CD8-positive, alpha-beta memory T cell (primary cell): Measurements from ENCODE around the gene TSEN54. TPM values are rescaled to one million over a fixed set of nuclear protein-coding genes. Genes with fewer than 3 reads are reported as not detected.

Experiments used
- CTCF ChIA-PET: fragments of 350-600 bp; sonication (Branson Sonifier 250); formaldehyde crosslinking; loops from one replicate; lab custom pipeline; 2021; ENCODE audit warnings: antibody characterized with exemption; lab: Charles Lee
- POLR2A ChIA-PET: fragments of 350-600 bp; sonication (Branson Sonifier 250); formaldehyde crosslinking; loops from one replicate; lab custom pipeline; 2021; ENCODE audit warnings: antibody characterized with exemption; lab: Charles Lee
- DNase-seq, 5 donors: peaks; one replicate each; pipeline versions ENCODE4 v3.0.0 to v3.0.0-alpha.2; 2020 to 2022; ENCODE audit warnings: mixed read lengths in 1 of 5
- H3K27ac ChIP-seq: one replicate; pipeline ENCODE4 v1.7.0; 2013; ENCODE audit warnings: low read depth, mild to moderate bottlenecking, low read length, moderate library complexity
- H3K27me3 ChIP-seq: 2 replicates; pipeline ENCODE4 v1.7.0; 2013; ENCODE audit warnings: low read length, mild to moderate bottlenecking; ENCODE audit not compliant: insufficient read depth, poor library complexity, severe bottlenecking
- H3K36me3 ChIP-seq: 2 replicates; pipeline ENCODE4 v1.7.0; 2013; ENCODE audit warnings: mild to moderate bottlenecking, low read length, moderate library complexity; ENCODE audit not compliant: insufficient read depth
- H3K4me1 ChIP-seq: 2 replicates; pipeline ENCODE4 v1.7.0; 2013; ENCODE audit warnings: mild to moderate bottlenecking, low read length, moderate library complexity; ENCODE audit not compliant: insufficient read depth
- H3K4me3 ChIP-seq: 2 replicates; pipeline ENCODE4 v1.7.0; 2013; ENCODE audit warnings: mild to moderate bottlenecking, low read length
- H3K9me3 ChIP-seq: 2 replicates; pipeline ENCODE4 v1.7.0; 2013; ENCODE audit warnings: mild to moderate bottlenecking, low read length
- H3K27ac Mint-ChIP-seq, 8 donors: one replicate each; pipeline ENCODE4 v1.8.0; 2020 to 2021; ENCODE audit warnings: mixed read lengths in 8 of 8, mild to moderate bottlenecking in 6 of 8, inconsistent platforms in 3 of 8, moderate library complexity in 3 of 8
- H3K27me3 Mint-ChIP-seq, 2 donors: one replicate each; pipeline ENCODE4 v1.8.0; 2020 to 2021; ENCODE audit warnings: mixed read lengths in 2 of 2, mild to moderate bottlenecking in 1 of 2, moderate library complexity in 1 of 2
- H3K36me3 Mint-ChIP-seq, 3 donors: one replicate each; pipeline ENCODE4 v1.8.0; 2020 to 2021; ENCODE audit warnings: mixed read lengths in 3 of 3, inconsistent platforms in 1 of 3, mild to moderate bottlenecking in 1 of 3
- H3K4me1 Mint-ChIP-seq, 3 donors: one replicate each; pipeline ENCODE4 v1.8.0; 2020 to 2021; ENCODE audit warnings: mixed read lengths in 3 of 3, inconsistent platforms in 1 of 3, mild to moderate bottlenecking in 1 of 3
- H3K4me3 Mint-ChIP-seq, 7 donors: one replicate each; pipeline ENCODE4 v1.8.0; 2020 to 2021; ENCODE audit warnings: mixed read lengths in 7 of 7, mild to moderate bottlenecking in 6 of 7, moderate library complexity in 4 of 7, inconsistent platforms in 2 of 7
- H3K9me3 Mint-ChIP-seq, 5 donors: one replicate each; pipeline ENCODE4 v1.8.0; 2020 to 2022; ENCODE audit warnings: mixed read lengths in 5 of 5, mild to moderate bottlenecking in 3 of 5, moderate library complexity in 2 of 5, inconsistent platforms in 1 of 5
- polyA plus RNA-seq: library from polyadenylated mRNA; unstranded; fragments of 300-500 nt; fragmentation: Illumina TruSeq; gene quantifications from one replicate; pipeline ENCODE4 v1.2.3, GENCODE V29; 2021
- total RNA-seq, 2 experiments: library from RNA; stranded (reverse); gene quantifications; one replicate each; pipeline ENCODE4 v1.2.3, GENCODE V29; 2021

The TSEN54 gene
- total and polyA plus RNA-seq, 3 experiments from 2014 or later, result 49.7 to 152 (median 56.9) TPM

DNA sequence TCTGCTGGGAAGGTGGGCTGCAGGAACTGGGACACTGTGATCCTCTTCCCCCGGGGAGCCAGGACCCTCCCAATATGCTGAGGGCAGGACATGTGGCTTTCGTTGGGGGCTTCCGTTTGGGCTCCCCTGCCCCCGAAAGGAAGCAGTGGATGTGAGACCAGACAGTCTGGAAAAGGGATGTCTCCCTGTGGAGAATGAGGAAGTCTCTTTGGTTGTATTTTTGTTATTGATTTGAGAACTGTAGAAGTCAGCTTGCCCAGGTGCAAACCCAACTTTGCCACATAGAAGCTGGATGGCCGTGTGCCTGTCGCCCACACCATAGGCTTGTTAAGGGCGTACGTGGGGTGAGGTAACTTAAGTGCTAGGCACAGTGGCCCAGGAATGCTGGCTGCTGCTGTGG lies 27.9 kb downstream of the TSEN54 start:
- Mint-ChIP-seq H3K36me3 (peaks cover 0 to 40% (median 9%) of the 10 kb centered on the region in 3 donors), H3K4me1 (peaks cover 0 to 6% (median 5%) of the 10 kb centered on the region in 3 donors), H3K4me3 (no peak overlapping the region), H3K27ac (no peak overlapping the region), H3K27me3 (peaks cover 0 to 2% of the 10 kb centered on the region in 2 donors), H3K9me3 (no peaks in the 10 kb centered on the region)
- Histone ChIP-seq H3K27me3 (no peaks in the 10 kb centered on the region), H3K36me3 (no peaks in the 10 kb centered on the region), H3K27ac (no peak overlapping the region), H3K4me1 (no peaks in the 10 kb centered on the region), H3K9me3 (no peaks in the 10 kb centered on the region), H3K4me3 (no peak overlapping the region)
- DNase-seq, result no peak
- POLR2A ChIA-PET, result no interaction called here
- CTCF ChIA-PET, result interaction anchor here (1.3 kb wide), 1 partner anchor 57 kb away, joined by 3 read pairs; no protein-coding TSS in a partner anchor

DNA sequence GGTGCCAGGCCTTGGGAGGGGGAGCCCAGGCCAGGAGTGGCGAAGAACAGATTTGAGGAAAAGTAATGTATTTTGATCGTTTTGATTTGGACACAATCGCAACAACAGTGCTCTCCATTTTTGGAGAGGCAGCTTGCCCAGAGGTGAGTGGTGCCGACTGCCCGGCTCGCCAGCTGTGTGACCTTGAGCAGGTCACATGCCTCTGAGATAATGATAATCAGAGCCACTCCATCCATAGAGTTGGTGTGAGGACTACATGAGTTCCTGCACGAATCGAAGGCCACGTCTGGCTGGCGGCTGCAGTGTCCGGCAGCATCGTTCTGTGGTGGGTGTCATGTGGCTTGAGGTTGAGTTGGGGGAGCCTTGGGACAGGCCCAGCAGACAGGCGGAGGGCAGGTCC lies 29.9 kb downstream of the TSEN54 start:
- Mint-ChIP-seq H3K4me3 (no peak overlapping the region), H3K4me1 (no peaks in the 10 kb centered on the region), H3K9me3 (no peaks in the 10 kb centered on the region), H3K27ac (peak overlapping the region in 1 of 8 donors; percentile 33), H3K27me3 (peaks cover 0 to 2% of the 10 kb centered on the region in 2 donors), H3K36me3 (peaks cover 0 to 37% (median 9%) of the 10 kb centered on the region in 3 donors)
- POLR2A ChIA-PET, result no interaction called here
- Histone ChIP-seq H3K36me3 (no peaks in the 10 kb centered on the region), H3K9me3 (no peaks in the 10 kb centered on the region), H3K27ac (no peak overlapping the region), H3K4me1 (no peaks in the 10 kb centered on the region), H3K27me3 (no peaks in the 10 kb centered on the region), H3K4me3 (no peak overlapping the region)
- CTCF ChIA-PET, result no interaction called here
- no peak for DNase-seq

DNA sequence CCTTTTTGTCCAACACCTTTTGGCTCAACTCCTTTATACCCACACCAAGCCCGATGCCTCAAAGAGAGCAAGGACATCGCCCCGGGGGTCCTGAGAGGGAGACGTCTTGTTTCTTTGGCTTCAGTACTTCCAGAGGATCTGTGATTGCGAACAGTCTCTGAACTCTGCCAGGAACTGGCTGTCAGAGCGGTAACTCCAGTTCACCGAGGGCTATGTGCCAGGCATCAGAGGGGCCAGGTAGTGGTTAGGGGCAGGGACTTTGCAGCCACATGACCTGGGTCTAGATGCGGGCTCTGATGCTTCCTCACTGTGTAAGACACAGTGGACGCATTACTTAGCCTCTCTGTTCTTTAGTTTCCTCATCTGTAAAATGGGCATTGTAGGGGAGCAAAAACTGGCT lies 30.8 kb downstream of the TSEN54 start:
- peaks cover 0 to 34% (median 5%) of the 10 kb centered on the region in 3 donors for H3K36me3 Mint-ChIP-seq
- H3K4me1 Mint-ChIP-seq, result no peaks in the 10 kb centered on the region
- ChIA-PET POLR2A (no interaction called here), CTCF (no interaction called here)
- Histone ChIP-seq H3K36me3 (no peaks in the 10 kb centered on the region), H3K4me1 (no peaks in the 10 kb centered on the region), H3K9me3 (no peaks in the 10 kb centered on the region), H3K27me3 (no peaks in the 10 kb centered on the region), H3K4me3 (no peak overlapping the region), H3K27ac (no peak overlapping the region)
- no peak overlapping the region for H3K27ac Mint-ChIP-seq
- H3K27me3 Mint-ChIP-seq, result peaks cover 0 to 1% of the 10 kb centered on the region in 2 donors
- no peaks in the 10 kb centered on the region for H3K9me3 Mint-ChIP-seq
- H3K4me3 Mint-ChIP-seq, result no peak overlapping the region
- no peak for DNase-seq

DNA sequence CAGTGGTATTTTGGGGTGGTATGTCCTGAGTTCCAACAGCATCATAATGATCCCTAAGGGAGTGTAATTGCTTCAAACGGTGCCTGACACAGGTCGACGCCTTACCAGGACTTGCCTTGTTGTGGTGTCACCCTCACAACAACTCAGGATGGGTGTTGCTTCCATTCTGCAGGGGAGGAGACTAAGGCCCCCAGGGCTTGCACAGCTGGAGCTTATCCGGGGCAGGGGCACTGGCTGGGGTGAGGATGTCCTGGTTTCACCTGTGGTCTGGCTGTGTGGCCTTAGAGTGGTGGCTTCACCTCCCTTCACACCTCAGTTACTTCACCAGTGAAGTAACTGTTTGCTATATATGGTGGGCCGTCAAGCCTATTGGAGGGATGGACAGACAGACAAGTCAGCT lies 32.5 kb downstream of the TSEN54 start:
- no peaks in the 10 kb centered on the region for H3K4me1 ChIP-seq
- Mint-ChIP-seq H3K4me3 (no peak overlapping the region), H3K36me3 (peaks cover 0 to 33% (median 5%) of the 10 kb centered on the region in 3 donors), H3K4me1 (no peaks in the 10 kb centered on the region), H3K27ac (peak overlapping the region in 1 of 8 donors; percentile 46), H3K27me3 (no peaks in the 10 kb centered on the region), H3K9me3 (no peaks in the 10 kb centered on the region)
- H3K27ac ChIP-seq, result no peak overlapping the region
- no peaks in the 10 kb centered on the region for H3K27me3 ChIP-seq
- CTCF ChIA-PET, result no interaction called here
- no peaks in the 10 kb centered on the region for H3K9me3 ChIP-seq
- no peaks in the 10 kb centered on the region for H3K36me3 ChIP-seq
- no peak overlapping the region for H3K4me3 ChIP-seq
- DNase-seq, result no peak
- POLR2A ChIA-PET, result no interaction called here

DNA sequence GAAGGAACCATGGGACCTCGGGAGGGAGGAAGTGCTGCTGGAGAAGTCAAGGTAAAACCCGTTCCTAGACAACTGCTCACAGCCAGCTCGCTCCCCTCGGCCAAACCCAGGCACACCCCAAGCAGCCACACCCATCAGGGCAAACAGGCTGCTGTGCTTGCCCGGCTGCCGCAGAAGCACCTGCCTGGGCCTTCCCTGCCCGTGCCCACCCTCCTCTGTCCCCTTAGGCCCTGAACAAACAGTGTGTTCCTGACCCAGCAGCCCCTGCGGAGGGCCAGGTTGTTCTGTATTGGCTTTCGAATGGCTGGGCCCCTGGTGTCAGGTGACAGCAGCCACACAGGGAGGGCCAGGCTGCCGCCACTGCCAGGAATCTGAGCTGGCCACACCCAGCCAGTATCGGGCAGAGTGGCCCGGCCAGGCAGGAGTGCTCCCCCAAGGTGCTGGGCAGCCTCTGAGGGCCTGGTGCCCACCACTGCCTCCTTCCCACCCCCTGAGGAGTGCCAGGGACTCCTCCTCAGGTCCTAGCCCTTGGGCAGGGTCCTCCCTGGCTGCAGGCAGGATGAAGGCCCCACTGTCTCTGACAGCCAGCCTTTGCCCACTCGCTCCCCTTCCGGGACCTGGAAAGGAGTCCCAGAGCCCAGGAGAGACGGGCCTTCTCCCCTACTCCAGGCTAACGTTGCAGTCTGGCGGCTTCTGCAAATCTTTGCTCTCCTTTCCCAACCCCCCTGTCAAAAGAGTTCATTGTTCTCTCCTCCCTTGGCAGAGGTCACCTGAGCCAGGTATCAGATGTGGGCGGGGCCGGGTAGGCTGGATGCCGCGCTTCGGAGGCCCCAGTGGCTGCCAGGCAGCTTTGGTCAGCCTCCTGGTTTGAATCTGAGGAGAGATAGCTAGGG lies 33.2 kb downstream of the TSEN54 start:
- Mint-ChIP-seq H3K36me3 (peaks cover 0 to 30% (median 5%) of the 10 kb centered on the region in 3 donors), H3K4me3 (no peak overlapping the region), H3K9me3 (no peaks in the 10 kb centered on the region), H3K4me1 (no peaks in the 10 kb centered on the region), H3K27ac (peak overlapping the region in 1 of 8 donors; percentile 46), H3K27me3 (no peaks in the 10 kb centered on the region)
- H3K27ac ChIP-seq, result no peak overlapping the region
- no peaks in the 10 kb centered on the region for H3K27me3 ChIP-seq
- no peak overlapping the region for H3K4me3 ChIP-seq
- ChIA-PET POLR2A (no interaction called here), CTCF (no interaction called here)
- no peak for DNase-seq
- H3K9me3 ChIP-seq, result no peaks in the 10 kb centered on the region
- H3K4me1 ChIP-seq, result no peaks in the 10 kb centered on the region
- H3K36me3 ChIP-seq, result no peaks in the 10 kb centered on the region

DNA sequence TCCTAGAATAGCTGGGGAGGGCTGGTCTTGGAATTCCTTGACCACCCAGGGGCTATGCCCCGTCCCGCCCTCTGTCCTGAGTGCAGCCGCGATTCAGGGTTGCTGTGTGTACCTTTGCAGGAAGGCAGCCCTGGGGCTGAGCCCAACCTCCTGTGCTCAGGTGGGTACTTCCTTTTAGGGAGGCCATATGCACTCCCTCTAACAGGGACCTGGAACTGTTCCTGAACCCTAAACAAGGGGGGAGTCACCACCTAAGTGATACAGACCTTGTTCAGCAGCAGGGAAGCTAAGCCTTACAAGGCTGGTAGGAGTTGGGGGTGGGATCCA lies 33.8 kb downstream of the TSEN54 start:
- Mint-ChIP-seq H3K36me3 (peaks cover 0 to 30% (median 5%) of the 10 kb centered on the region in 3 donors), H3K27me3 (no peaks in the 10 kb centered on the region), H3K4me3 (no peak overlapping the region), H3K4me1 (no peaks in the 10 kb centered on the region), H3K27ac (peak overlapping the region in 1 of 8 donors; percentile 54), H3K9me3 (no peaks in the 10 kb centered on the region)
- CTCF ChIA-PET, result no interaction called here
- Histone ChIP-seq H3K9me3 (no peaks in the 10 kb centered on the region), H3K36me3 (no peaks in the 10 kb centered on the region), H3K4me1 (no peaks in the 10 kb centered on the region), H3K4me3 (no peak overlapping the region), H3K27me3 (no peaks in the 10 kb centered on the region), H3K27ac (no peak overlapping the region)
- POLR2A ChIA-PET, result no interaction called here
- DNase-seq, result no peak

DNA sequence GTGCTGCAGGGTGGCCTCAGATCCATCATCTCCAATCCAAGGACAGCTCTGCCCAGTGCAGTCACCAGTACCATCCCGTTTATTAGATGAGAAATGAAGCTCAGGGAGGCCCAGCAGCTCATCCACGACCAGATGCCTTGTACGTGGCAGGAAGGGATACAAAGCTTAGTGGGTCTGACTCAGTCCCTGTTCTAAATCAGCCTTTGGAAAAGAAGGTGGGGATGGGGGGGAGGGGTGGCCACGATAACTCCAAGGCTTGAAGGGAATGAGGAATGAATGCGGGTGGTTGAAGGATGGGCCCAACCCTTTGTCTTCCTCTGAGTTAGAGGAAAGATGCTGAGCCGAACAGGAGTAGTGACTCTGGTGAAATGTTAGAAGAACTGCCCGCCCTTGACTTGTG lies 34.9 kb downstream of the TSEN54 start:
- CTCF ChIA-PET, result interaction anchor here (0.6 to 1.4 kb wide), 2 partner anchors 12 to 16 kb away, joined by 3 read pairs; no protein-coding TSS in a partner anchor

DNA sequence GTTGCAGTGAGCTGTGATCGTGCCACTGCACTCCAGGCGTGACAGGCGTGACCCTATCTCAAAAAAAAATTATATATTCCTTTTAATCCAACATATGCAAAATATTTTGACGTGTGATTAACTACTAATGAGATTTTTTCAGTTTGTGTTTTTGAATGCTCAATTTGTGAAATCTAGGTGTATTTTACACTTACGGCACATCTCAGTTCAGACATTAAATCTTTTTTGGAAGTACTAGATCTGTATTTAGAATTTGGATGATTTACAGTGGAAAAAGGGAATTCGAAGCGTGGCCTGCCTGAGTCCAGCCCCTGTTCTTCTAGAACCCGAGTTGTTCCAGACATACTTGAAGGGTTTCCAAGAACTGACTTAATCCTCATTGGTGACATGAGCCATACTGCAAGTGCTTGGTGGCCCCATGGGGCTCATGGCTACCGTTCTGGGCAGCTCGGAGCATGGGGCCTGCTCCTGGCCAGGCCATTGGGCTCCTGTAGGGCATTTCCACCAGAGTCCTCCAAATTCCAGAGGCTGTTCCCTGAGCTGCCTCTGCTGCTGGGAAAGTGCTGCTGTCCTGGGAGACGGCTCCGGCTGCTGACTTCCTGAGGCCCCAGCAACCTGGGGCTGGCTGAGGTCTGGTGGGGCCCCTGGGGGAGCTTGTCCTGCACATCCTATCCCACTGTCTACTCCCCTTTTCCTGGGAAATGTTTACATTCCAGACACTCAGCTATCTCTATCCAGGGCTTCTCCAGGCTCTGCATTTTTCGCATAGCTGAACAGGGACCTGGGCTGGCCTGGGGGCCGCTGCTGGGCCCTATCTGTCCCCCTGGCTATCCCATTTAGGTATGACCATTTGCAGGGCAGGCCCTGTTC lies 36.3 kb downstream of the TSEN54 start:
- H3K4me3 Mint-ChIP-seq, result no peak overlapping the region
- no peaks in the 10 kb centered on the region for H3K27me3 ChIP-seq
- H3K9me3 Mint-ChIP-seq, result no peaks in the 10 kb centered on the region
- no peaks in the 10 kb centered on the region for H3K27me3 Mint-ChIP-seq
- H3K27ac ChIP-seq, result no peak overlapping the region
- no peak for DNase-seq
- no peaks in the 10 kb centered on the region for H3K4me1 Mint-ChIP-seq
- no peaks in the 10 kb centered on the region for H3K4me1 ChIP-seq
- H3K27ac Mint-ChIP-seq, result peak overlapping the region in 1 of 8 donors; percentile 14
- ChIA-PET CTCF (interaction anchor here (1.4 kb wide), 1 partner anchor 17 kb away, joined by 3 read pairs; no protein-coding TSS in a partner anchor), POLR2A (no interaction called here)
- no peak overlapping the region for H3K4me3 ChIP-seq
- H3K36me3 Mint-ChIP-seq, result peaks cover 0 to 14% (median 3%) of the 10 kb centered on the region in 3 donors
- H3K9me3 ChIP-seq, result no peaks in the 10 kb centered on the region
- no peaks in the 10 kb centered on the region for H3K36me3 ChIP-seq

More for the DNA sequence above, 34.9 kb downstream of the TSEN54 start:
- no peaks in the 10 kb centered on the region for H3K27me3 ChIP-seq
- Mint-ChIP-seq H3K9me3 (no peaks in the 10 kb centered on the region), H3K4me3 (no peak overlapping the region), H3K36me3 (peaks cover 0 to 20% (median 4%) of the 10 kb centered on the region in 3 donors), H3K27me3 (no peaks in the 10 kb centered on the region), H3K4me1 (no peaks in the 10 kb centered on the region), H3K27ac (no peak overlapping the region)
- H3K4me1 ChIP-seq, result no peaks in the 10 kb centered on the region
- no peaks in the 10 kb centered on the region for H3K9me3 ChIP-seq
- POLR2A ChIA-PET, result no interaction called here
- H3K36me3 ChIP-seq, result no peaks in the 10 kb centered on the region
- DNase-seq, result no peak
- H3K27ac ChIP-seq, result no peak overlapping the region
- no peak overlapping the region for H3K4me3 ChIP-seq
